Mesenchymal stem cell (in vitro differentiated cells and primary cell): ENCODE measurements around the gene SLC12A3.

Experiments
- DNase-seq: peaks from one replicate; pipeline ENCODE4 v3.0.0-alpha.2; 2013
- H2AFZ ChIP-seq: one replicate; pipeline ENCODE4 v1.6.1; 2013; ENCODE audit warnings: low read depth, mild to moderate bottlenecking, control low read depth, inconsistent platforms, low read length, moderate library complexity
- H2AK5ac ChIP-seq: 2 replicates; pipeline ENCODE4 v1.6.1; 2013; ENCODE audit warnings: low read length, moderate library complexity, mild to moderate bottlenecking, inconsistent platforms; ENCODE audit not compliant: severe bottlenecking
- H2BK120ac ChIP-seq: one replicate; pipeline ENCODE4 v1.6.1; 2013; ENCODE audit warnings: low read depth, mild to moderate bottlenecking, inconsistent platforms, low read length, moderate library complexity
- H2BK12ac ChIP-seq, 2 experiments: one replicate each; pipeline ENCODE4 v1.6.1; 2013; ENCODE audit warnings: inconsistent platforms in 2 of 2, low read length in 2 of 2, mild to moderate bottlenecking in 2 of 2, moderate library complexity in 2 of 2, control low read depth in 1 of 2
- H2BK15ac ChIP-seq: one replicate; pipeline ENCODE4 v1.6.1; 2013; ENCODE audit warnings: mild to moderate bottlenecking, low read depth, inconsistent platforms; ENCODE audit not compliant: poor library complexity, severe bottlenecking
- H2BK5ac ChIP-seq: 2 replicates; pipeline ENCODE4 v1.6.1; 2013; ENCODE audit warnings: low read depth, mild to moderate bottlenecking, low read length, control low read depth, inconsistent platforms; ENCODE audit not compliant: poor library complexity, severe bottlenecking
- H3K14ac ChIP-seq, 2 experiments: one replicate each; pipeline ENCODE4 v1.6.1; 2013; ENCODE audit warnings: inconsistent platforms in 2 of 2, low read length in 2 of 2, control low read depth in 1 of 2, mild to moderate bottlenecking in 1 of 2, moderate library complexity in 1 of 2
- H3K18ac ChIP-seq, 2 experiments: one replicate each; pipeline ENCODE4 v1.6.1; 2013; ENCODE audit warnings: inconsistent platforms in 2 of 2, low read length in 2 of 2, control low read depth in 1 of 2, low read depth in 1 of 2, mild to moderate bottlenecking in 1 of 2
- H3K23ac ChIP-seq, 2 experiments: one replicate each; pipeline ENCODE4 v1.6.1; 2013; ENCODE audit warnings: inconsistent platforms in 2 of 2, low read length in 2 of 2, mild to moderate bottlenecking in 2 of 2, moderate library complexity in 2 of 2, control low read depth in 1 of 2
- H3K27ac ChIP-seq: 2 replicates; pipeline ENCODE4 v1.5.1; 2013; ENCODE audit warnings: mild to moderate bottlenecking, moderate library complexity, low read length, control low read depth, inconsistent platforms; ENCODE audit not compliant: poor library complexity, severe bottlenecking
- H3K27me3 ChIP-seq, 2 experiments: 2 replicates each; pipeline versions ENCODE4 v1.6.1 to v1.7.0; 2013; ENCODE audit warnings: low read length in 2 of 2, mild to moderate bottlenecking in 2 of 2, moderate library complexity in 2 of 2, control low read depth in 1 of 2, inconsistent platforms in 1 of 2; ENCODE audit not compliant: control insufficient read depth in 1 of 2, insufficient read depth in 1 of 2
- H3K36me3 ChIP-seq, 2 experiments: 2 replicates each; pipeline versions ENCODE4 v1.6.1 to v1.7.0; 2013; ENCODE audit warnings: low read length in 2 of 2, control low read depth in 1 of 2, inconsistent platforms in 1 of 2, low read depth in 1 of 2, mild to moderate bottlenecking in 1 of 2; ENCODE audit not compliant: insufficient read depth in 2 of 2, control insufficient read depth in 1 of 2
- H3K4ac ChIP-seq, 2 experiments: one replicate each; pipeline ENCODE4 v1.6.1; 2013; ENCODE audit warnings: inconsistent platforms in 2 of 2, low read length in 2 of 2, mild to moderate bottlenecking in 2 of 2, moderate library complexity in 2 of 2, control low read depth in 1 of 2, low read depth in 1 of 2
- H3K4me1 ChIP-seq: 2 replicates; pipeline ENCODE4 v1.6.1; 2013; ENCODE audit warnings: low read depth, low read length, control low read depth; ENCODE audit not compliant: control insufficient read depth, insufficient read depth
- H3K4me2 ChIP-seq: 2 replicates; pipeline ENCODE4 v1.6.1; 2013; ENCODE audit warnings: low read length, mild to moderate bottlenecking, inconsistent platforms; ENCODE audit not compliant: poor library complexity, severe bottlenecking
- H3K4me3 ChIP-seq, 2 experiments: 2 replicates each; pipeline versions ENCODE4 v1.5.1 to v1.7.0; 2013; ENCODE audit warnings: low read length in 2 of 2, mild to moderate bottlenecking in 2 of 2, control low read depth in 1 of 2, low read depth in 1 of 2; ENCODE audit not compliant: insufficient read depth in 1 of 2
- H3K79me1 ChIP-seq: replicated peaks from 2 replicates; pipeline ENCODE4 v1.6.1; 2013; ENCODE audit warnings: mild to moderate bottlenecking, control low read depth, low read length, inconsistent platforms; ENCODE audit not compliant: poor library complexity, severe bottlenecking
- H3K9ac ChIP-seq: 2 replicates; pipeline ENCODE4 v1.7.0; 2013; ENCODE audit warnings: mild to moderate bottlenecking, low read length, moderate library complexity
- H3K9me3 ChIP-seq: 2 replicates; pipeline ENCODE4 v1.7.0; 2013; ENCODE audit warnings: mild to moderate bottlenecking, low read length; ENCODE audit not compliant: control insufficient read depth
- H4K8ac ChIP-seq: one replicate; pipeline ENCODE4 v1.6.1; 2013; ENCODE audit warnings: inconsistent platforms, mild to moderate bottlenecking, low read length, moderate library complexity
- H4K91ac ChIP-seq: one replicate; pipeline ENCODE4 v1.6.1; 2013; ENCODE audit warnings: mild to moderate bottlenecking, low read length, inconsistent platforms
- WGBS: methylation state at CpG from one replicate; pipeline ENCODE4 v1.1.7; 2013; ENCODE audit warnings: mixed read lengths; 5-methylcytosine and 5-hydroxymethylcytosine counted together

The SLC12A3 gene

GRCh38 chr16:56848029-56848936, 16.7 kb upstream of the SLC12A3 start:
- peak overlapping the region in 1 of 2 experiments; percentile 30 for H3K4ac ChIP-seq
- peak overlapping the region; percentile 97 for H2BK5ac ChIP-seq
- peak; percentile 65 for DNase-seq
- H3K36me3 ChIP-seq, result peaks cover 12 to 24% of the 10 kb centered on the region in 2 experiments
- no peak overlapping the region for H4K8ac ChIP-seq
- no peak overlapping the region for H3K4me3 ChIP-seq
- no peaks in the 10 kb centered on the region for H3K9me3 ChIP-seq
- H3K4me1 ChIP-seq, result peaks cover 30% of the 10 kb centered on the region
- 54% methylated on average over 11 of the region's 11 CpGs for WGBS
- H3K79me1 ChIP-seq, result peaks cover 1% of the 10 kb centered on the region
- no peak overlapping the region for H4K91ac ChIP-seq
- H2BK15ac ChIP-seq, result no peak overlapping the region
- no peak overlapping the region for H3K14ac ChIP-seq
- peak overlapping the region in 1 of 2 experiments; percentile 88 for H3K18ac ChIP-seq
- H3K27ac ChIP-seq, result peak overlapping the region; percentile 100
- no peak overlapping the region for H2AFZ ChIP-seq
- H2AK5ac ChIP-seq, result peak overlapping the region; percentile 100
- H2BK12ac ChIP-seq, result peak overlapping the region; percentile 8 to 35
- H3K4me2 ChIP-seq, result no peak overlapping the region
- H3K23ac ChIP-seq, result no peak overlapping the region
- H3K27me3 ChIP-seq, result no peaks in the 10 kb centered on the region
- H3K9ac ChIP-seq, result peak overlapping the region; percentile 42
- peak overlapping the region; percentile 36 for H2BK120ac ChIP-seq

- Histone ChIP-seq H3K27ac (peak overlapping the region; percentile 100), H3K9ac (peak overlapping the region; percentile 42), H4K8ac (peak overlapping the region; percentile 58), H3K27me3 (no peaks in the 10 kb centered on the region), H2BK120ac (peak overlapping the region; percentile 59), H3K18ac (peak overlapping the region; percentile 76 to 88), H2BK15ac (peak overlapping the region; percentile 52), H2AFZ (peak overlapping the region; percentile 55), H3K4me3 (peak overlapping the region in 1 of 2 experiments; percentile 21), H2BK5ac (peak overlapping the region; percentile 97), H2BK12ac (peak overlapping the region; percentile 35 to 88), H3K4ac (peak overlapping the region; percentile 20 to 55), H3K79me1 (peaks cover 1% of the 10 kb centered on the region), H3K4me2 (peak overlapping the region; percentile 18), H2AK5ac (peak overlapping the region; percentile 100), H3K14ac (no peak overlapping the region), H3K36me3 (peaks cover 8 to 15% of the 10 kb centered on the region in 2 experiments), H4K91ac (peak overlapping the region; percentile 11), H3K9me3 (no peaks in the 10 kb centered on the region), H3K4me1 (peaks cover 30% of the 10 kb centered on the region), H3K23ac (no peak overlapping the region)
- DNase-seq, result peak; percentile 58
- 57% methylated on average over 7 of the region's 7 CpGs for WGBS
Measured at GRCh38 chr16:56848955-56849689, 15.9 kb upstream of the SLC12A3 start.

- Histone ChIP-seq H3K27me3 (no peaks in the 10 kb centered on the region), H3K4ac (peak overlapping the region; percentile 20 to 73), H3K79me1 (peaks cover 1% of the 10 kb centered on the region), H3K4me2 (peak overlapping the region; percentile 4), H2BK12ac (peak overlapping the region; percentile 35 to 88), H2BK15ac (peak overlapping the region; percentile 52), H4K8ac (peak overlapping the region; percentile 82), H3K9ac (peak overlapping the region; percentile 42), H3K14ac (peak overlapping the region in 1 of 2 experiments; percentile 39), H4K91ac (peak overlapping the region; percentile 86), H2BK5ac (peak overlapping the region; percentile 100), H2AK5ac (peak overlapping the region; percentile 100), H3K4me1 (peaks cover 30% of the 10 kb centered on the region), H2BK120ac (peak overlapping the region; percentile 64), H2AFZ (no peak overlapping the region), H3K18ac (peak overlapping the region; percentile 76 to 88), H3K9me3 (no peaks in the 10 kb centered on the region), H3K27ac (peak overlapping the region; percentile 100), H3K36me3 (peaks cover 5 to 8% of the 10 kb centered on the region in 2 experiments), H3K4me3 (peak overlapping the region in 1 of 2 experiments; percentile 21), H3K23ac (no peak overlapping the region)
- 85% methylated on average over 8 of the region's 11 CpGs for WGBS
- no peak for DNase-seq
Measured at GRCh38 chr16:56849690-56850680, 15.0 kb upstream of the SLC12A3 start.
